Measurements from ENCODE around the gene ULK4. TPM values are rescaled to one million over a fixed set of nuclear protein-coding genes. Genes with fewer than 3 reads are reported as not detected.

ULK4 gene
- total RNA-seq, 2 donors from 2014 or later, result 11.1 to 17.9 TPM

GRCh38 chr3:41198950-41199865 is 762.7 kb downstream of the ULK4 start, which contains the start of gene CTNNB1:
CTNNB1 (plus strand) TSS chr3:41199505; CDS start chr3:41224069, 24,564 bp downstream.
- no peaks in the 10 kb centered on the region for H3K27me3 ChIP-seq (ENCODE audit: control insufficient read depth, insufficient read depth, low read length, poor library complexity, severe bottlenecking)
- peaks cover 11% of the 10 kb centered on the region for H3K4me1 ChIP-seq (ENCODE audit: control insufficient read depth, insufficient read depth, low read length)
- H3K4me1 Mint-ChIP-seq, result peaks cover 37% of the 10 kb centered on the region
- H3K27ac ChIP-seq (ENCODE audit: low read depth, low read length), result peak within 1 kb of the TSS; percentile 94
- TF ChIP-seq CTCF (conservative IDR thresholded peaks at IDR 0.05), result peak; percentile 36
- H3K4me3 ChIP-seq (ENCODE audit: low read length), result peak within 1 kb of the TSS; percentile 94
- 0% methylated on average over 49 to 112 of the region's 112 CpGs for WGBS, 2 experiments (ENCODE audit: insufficient coverage in 1 of 2, insufficient read length in 1 of 2)
- H3K27ac Mint-ChIP-seq, result peak within 1 kb of the TSS; percentile 93
- peak; percentile 96 for DNase-seq
- H3K36me3 Mint-ChIP-seq (ENCODE audit: low read depth), result peaks cover 2% of the 10 kb centered on the region
- H3K9me3 ChIP-seq (ENCODE audit: control insufficient read depth, low read length), result no peaks in the 10 kb centered on the region
- H3K4me3 Mint-ChIP-seq, result peak within 1 kb of the TSS; percentile 89
- H3K9me3 Mint-ChIP-seq, result no peaks in the 10 kb centered on the region
- peak within 1 kb of the TSS; percentile 95 for H3K9ac ChIP-seq (ENCODE audit: extremely low read depth, low read length, poor library complexity, severe bottlenecking)
- H3K36me3 ChIP-seq (ENCODE audit: control insufficient read depth, insufficient read depth, low read length), result no peaks in the 10 kb centered on the region
- H3K27me3 Mint-ChIP-seq (ENCODE audit: insufficient read depth), result no peaks in the 10 kb centered on the region

- Histone ChIP-seq H3K4me1 (ENCODE audit: control insufficient read depth, insufficient read depth, low read length) (peaks cover 7% of the 10 kb centered on the region), H3K27ac (ENCODE audit: low read depth, low read length) (peak overlapping the region; percentile 70), H3K36me3 (ENCODE audit: control insufficient read depth, insufficient read depth, low read length) (no peaks in the 10 kb centered on the region), H3K9ac (ENCODE audit: extremely low read depth, low read length, poor library complexity, severe bottlenecking) (peak overlapping the region; percentile 95), H3K27me3 (ENCODE audit: control insufficient read depth, insufficient read depth, low read length, poor library complexity, severe bottlenecking) (no peaks in the 10 kb centered on the region), H3K9me3 (ENCODE audit: control insufficient read depth, low read length) (no peaks in the 10 kb centered on the region), H3K4me3 (ENCODE audit: low read length) (peak overlapping the region; percentile 79)
- WGBS, 2 experiments (ENCODE audit: insufficient coverage in 1 of 2, insufficient read length in 1 of 2), result 2 to 10% methylated on average over 2 to 20 of the region's 20 CpGs
- H3K9me3 Mint-ChIP-seq, result no peaks in the 10 kb centered on the region
- peaks cover 2% of the 10 kb centered on the region for H3K36me3 Mint-ChIP-seq (ENCODE audit: low read depth)
- H3K4me3 Mint-ChIP-seq, result peak overlapping the region; percentile 89
- H3K27me3 Mint-ChIP-seq (ENCODE audit: insufficient read depth), result no peaks in the 10 kb centered on the region
- no peak for DNase-seq
- H3K27ac Mint-ChIP-seq, result peak overlapping the region; percentile 89
- no peak for TF ChIP-seq CTCF (conservative IDR thresholded peaks at IDR 0.05)
- peaks cover 31% of the 10 kb centered on the region for H3K4me1 Mint-ChIP-seq
Measured at GRCh38 chr3:41198526-41198925, 763.4 kb downstream of the ULK4 start.

GRCh38 chr3:41198046-41198445 is 763.9 kb downstream of the ULK4 start:
- H3K36me3 ChIP-seq (ENCODE audit: control insufficient read depth, insufficient read depth, low read length), result no peaks in the 10 kb centered on the region
- peaks cover 4% of the 10 kb centered on the region for H3K4me1 ChIP-seq (ENCODE audit: control insufficient read depth, insufficient read depth, low read length)
- H3K27ac ChIP-seq (ENCODE audit: low read depth, low read length), result no peak overlapping the region
- WGBS, 2 experiments (ENCODE audit: insufficient coverage in 1 of 2, insufficient read length in 1 of 2), result 50 to 85% methylated on average over 5 to 6 of the region's 7 CpGs
- H3K9me3 Mint-ChIP-seq, result no peaks in the 10 kb centered on the region
- no peaks in the 10 kb centered on the region for H3K27me3 Mint-ChIP-seq (ENCODE audit: insufficient read depth)
- peak overlapping the region; percentile 89 for H3K4me3 Mint-ChIP-seq
- H3K27ac Mint-ChIP-seq, result no peak overlapping the region
- H3K9ac ChIP-seq (ENCODE audit: extremely low read depth, low read length, poor library complexity, severe bottlenecking), result no peak overlapping the region
- no peak for DNase-seq
- H3K27me3 ChIP-seq (ENCODE audit: control insufficient read depth, insufficient read depth, low read length, poor library complexity, severe bottlenecking), result no peaks in the 10 kb centered on the region
- no peak for TF ChIP-seq CTCF (conservative IDR thresholded peaks at IDR 0.05)
- peaks cover 27% of the 10 kb centered on the region for H3K4me1 Mint-ChIP-seq
- peaks cover 2% of the 10 kb centered on the region for H3K36me3 Mint-ChIP-seq (ENCODE audit: low read depth)
- peak overlapping the region; percentile 79 for H3K4me3 ChIP-seq (ENCODE audit: low read length)
- no peaks in the 10 kb centered on the region for H3K9me3 ChIP-seq (ENCODE audit: control insufficient read depth, low read length)

Other genes with a start within 250 kb of the ULK4 start
- 10 to 100 TPM; 29.8 to 31.0 TPM for gene TRAK1, start 129.3 kb upstream of the ULK4 start, total RNA-seq

Measured in endodermal cell (in vitro differentiated cells).